Endodermal cell (in vitro differentiated cells): ENCODE measurements around the gene RAB13. TPM values are rescaled to one million over a fixed set of nuclear protein-coding genes. Genes with fewer than 3 reads are reported as not detected.

Source experiments
- DNase-seq: peaks from one replicate; pipeline ENCODE4 v3.0.0-alpha.2; 2017
- H3K27ac ChIP-seq: 2 replicates; pipeline ENCODE4 v1.5.1; 2013; ENCODE audit warnings: mild to moderate bottlenecking, low read depth, low read length, moderate library complexity
- H3K27me3 ChIP-seq: 2 replicates; pipeline ENCODE4 v1.6.1; 2013; ENCODE audit warnings: mild to moderate bottlenecking, low read length, moderate library complexity; ENCODE audit not compliant: insufficient read depth, control insufficient read depth, poor library complexity, severe bottlenecking
- H3K36me3 ChIP-seq: 2 replicates; pipeline ENCODE4 v1.7.0; 2013; ENCODE audit warnings: mild to moderate bottlenecking, low read length, moderate library complexity; ENCODE audit not compliant: control insufficient read depth, insufficient read depth
- H3K4me1 ChIP-seq: one replicate; pipeline ENCODE4 v1.7.0; 2013; ENCODE audit warnings: low read length; ENCODE audit not compliant: control insufficient read depth, insufficient read depth
- H3K4me3 ChIP-seq: 2 replicates; pipeline ENCODE4 v1.5.1; 2013; ENCODE audit warnings: mild to moderate bottlenecking, low read length, moderate library complexity
- H3K9ac ChIP-seq: 2 replicates; pipeline ENCODE4 v1.6.1; 2013; ENCODE audit warnings: mild to moderate bottlenecking, low read length, moderate library complexity; ENCODE audit not compliant: poor library complexity, severe bottlenecking; ENCODE audit errors: extremely low read depth
- H3K9me3 ChIP-seq: 2 replicates; pipeline ENCODE4 v1.6.1; 2013; ENCODE audit warnings: mild to moderate bottlenecking, low read length, moderate library complexity; ENCODE audit not compliant: control insufficient read depth
- H3K27ac Mint-ChIP-seq: 2 replicates; pipeline ENCODE4 v1.8.0; 2020; ENCODE audit warnings: mixed read lengths
- H3K27me3 Mint-ChIP-seq: 2 replicates; pipeline ENCODE4 v1.8.0; 2021; ENCODE audit warnings: mild to moderate bottlenecking, mixed read lengths; ENCODE audit not compliant: insufficient read depth
- H3K36me3 Mint-ChIP-seq: 2 replicates; pipeline ENCODE4 v1.8.0; 2020; ENCODE audit warnings: low read depth, mixed read lengths
- H3K4me1 Mint-ChIP-seq: 2 replicates; pipeline ENCODE4 v1.8.0; 2020; ENCODE audit warnings: mixed read lengths
- H3K4me3 Mint-ChIP-seq: 2 replicates; pipeline ENCODE4 v1.8.0; 2020; ENCODE audit warnings: mild to moderate bottlenecking, moderate library complexity, mixed read lengths
- H3K9me3 Mint-ChIP-seq: 2 replicates; pipeline ENCODE4 v1.8.0; 2020; ENCODE audit warnings: mild to moderate bottlenecking, mixed read lengths
- WGBS, 2 experiments: methylation state at CpG; one replicate each; pipeline versions ENCODE4 v1.1.5 to v1.1.7; 2013; ENCODE audit warnings: missing lambda C conversion rate in 2 of 2, mixed read lengths in 1 of 2; ENCODE audit not compliant: insufficient coverage in 1 of 2, insufficient read length in 1 of 2; 5-methylcytosine and 5-hydroxymethylcytosine counted together
- total RNA-seq, 2 donors: library from RNA; stranded (reverse); fragmentation: NEBNext Ultra II Directional in 1 of 2; extraction: Animal tissue kit (Norgen Biotek cat#: 25700) in 1 of 2; gene quantifications; 2 replicates in 1 of 2; 3 replicates in 1 of 2; pipeline ENCODE4 v1.2.1, GENCODE V29; 2021
- TF ChIP-seq, protein P1 (sequence below): fragments of 200-600 bp; sonication (generic); conservative IDR thresholded peaks from 2 replicates; pipeline ENCODE4 v1.5.0; 2021; ENCODE audit warnings: antibody characterized with exemption, mild to moderate bottlenecking

RAB13 gene
- total RNA-seq, 2 donors from 2014 or later, result 80.3 to 97.1 TPM

GRCh38 chr1:153968408-153968807, 17.7 kb downstream of the RAB13 start:
- H3K27me3 ChIP-seq, result no peaks in the 10 kb centered on the region
- TF ChIP-seq, protein P1, sequence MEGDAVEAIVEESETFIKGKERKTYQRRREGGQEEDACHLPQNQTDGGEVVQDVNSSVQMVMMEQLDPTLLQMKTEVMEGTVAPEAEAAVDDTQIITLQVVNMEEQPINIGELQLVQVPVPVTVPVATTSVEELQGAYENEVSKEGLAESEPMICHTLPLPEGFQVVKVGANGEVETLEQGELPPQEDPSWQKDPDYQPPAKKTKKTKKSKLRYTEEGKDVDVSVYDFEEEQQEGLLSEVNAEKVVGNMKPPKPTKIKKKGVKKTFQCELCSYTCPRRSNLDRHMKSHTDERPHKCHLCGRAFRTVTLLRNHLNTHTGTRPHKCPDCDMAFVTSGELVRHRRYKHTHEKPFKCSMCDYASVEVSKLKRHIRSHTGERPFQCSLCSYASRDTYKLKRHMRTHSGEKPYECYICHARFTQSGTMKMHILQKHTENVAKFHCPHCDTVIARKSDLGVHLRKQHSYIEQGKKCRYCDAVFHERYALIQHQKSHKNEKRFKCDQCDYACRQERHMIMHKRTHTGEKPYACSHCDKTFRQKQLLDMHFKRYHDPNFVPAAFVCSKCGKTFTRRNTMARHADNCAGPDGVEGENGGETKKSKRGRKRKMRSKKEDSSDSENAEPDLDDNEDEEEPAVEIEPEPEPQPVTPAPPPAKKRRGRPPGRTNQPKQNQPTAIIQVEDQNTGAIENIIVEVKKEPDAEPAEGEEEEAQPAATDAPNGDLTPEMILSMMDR, result no peak
- H3K4me1 ChIP-seq, result no peaks in the 10 kb centered on the region
- H3K4me1 Mint-ChIP-seq, result peaks cover 24% of the 10 kb centered on the region
- DNase-seq, result no peak
- H3K4me3 ChIP-seq, result peak overlapping the region; percentile 97
- peak overlapping the region; percentile 96 for H3K27ac Mint-ChIP-seq
- peak overlapping the region; percentile 89 for H3K4me3 Mint-ChIP-seq
- peaks cover 5% of the 10 kb centered on the region for H3K36me3 ChIP-seq
- no peaks in the 10 kb centered on the region for H3K9me3 Mint-ChIP-seq
- peak overlapping the region; percentile 97 for H3K27ac ChIP-seq
- no peaks in the 10 kb centered on the region for H3K27me3 Mint-ChIP-seq
- H3K36me3 Mint-ChIP-seq, result peaks cover 6% of the 10 kb centered on the region
- no peaks in the 10 kb centered on the region for H3K9me3 ChIP-seq
- H3K9ac ChIP-seq, result peak overlapping the region; percentile 76
- 65 to 100% methylated on average over 1 to 13 of the region's 13 CpGs for WGBS, 2 experiments

- TF ChIP-seq, protein P1, result peak; percentile 10
- Histone ChIP-seq H3K27ac (peak overlapping the region; percentile 97), H3K9me3 (no peaks in the 10 kb centered on the region), H3K4me1 (no peaks in the 10 kb centered on the region), H3K4me3 (peak overlapping the region; percentile 97), H3K9ac (peak overlapping the region; percentile 76), H3K36me3 (peaks cover under 1% of the 10 kb centered on the region), H3K27me3 (no peaks in the 10 kb centered on the region)
- Mint-ChIP-seq H3K4me3 (peak overlapping the region; percentile 89), H3K4me1 (peaks cover 24% of the 10 kb centered on the region), H3K9me3 (no peaks in the 10 kb centered on the region), H3K36me3 (peaks cover 6% of the 10 kb centered on the region), H3K27ac (peak overlapping the region; percentile 96), H3K27me3 (no peaks in the 10 kb centered on the region)
- peak; percentile 80 for DNase-seq
- 26% methylated on average over 8 of the region's 8 CpGs; no CpG with 5 or more reads in 1 of the 2 experiments for WGBS, 2 experiments
These were observed 18.2 kb downstream of the RAB13 start for GRCh38 chr1:153968000-153968363.

- Mint-ChIP-seq H3K4me3 (peak within 1 kb of the TSS; percentile 89), H3K36me3 (peaks cover 6% of the 10 kb centered on the region), H3K9me3 (no peaks in the 10 kb centered on the region), H3K27me3 (no peaks in the 10 kb centered on the region), H3K27ac (peak within 1 kb of the TSS; percentile 96), H3K4me1 (peaks cover 28% of the 10 kb centered on the region)
- peak within 1 kb of the TSS; percentile 76 for H3K9ac ChIP-seq
- H3K4me1 ChIP-seq, result no peaks in the 10 kb centered on the region
- no peaks in the 10 kb centered on the region for H3K27me3 ChIP-seq
- peak; percentile 97 for DNase-seq
- no peaks in the 10 kb centered on the region for H3K36me3 ChIP-seq
- WGBS, 2 experiments, result 0 to 2% methylated on average over 53 to 60 of the region's 60 CpGs
- H3K4me3 ChIP-seq, result peak within 1 kb of the TSS; percentile 97
- peak within 1 kb of the TSS; percentile 97 for H3K27ac ChIP-seq
- H3K9me3 ChIP-seq, result no peaks in the 10 kb centered on the region
- TF ChIP-seq, protein P1, result peak; percentile 63
These were observed 18.8 kb downstream of the RAB13 start, which contains the start of gene CREB3L4 for GRCh38 chr1:153967107-153967999. CREB3L4 (plus strand) TSS chr1:153967902; CDS start chr1:153968526, 624 bp downstream.
